Heart left ventricle (tissue), 16 donors: ENCODE data around the gene ZNF267. TPM values are rescaled to one million over a fixed set of nuclear protein-coding genes. Genes with fewer than 3 reads are reported as not detected.
A peak's percentile ranks its signal among the peaks of the same experiment; 100 is the strongest.
"Not testable (repeated sequence)": the region's sequence is repeated elsewhere in the genome, so short reads cannot be mapped to it uniquely, and the experiment has no call there.

Experiments
- ATAC-seq, 4 donors: fragments of 200-7000 bp; cut with Tn5 transposase; one replicate each; pipeline ENCODE4 v1.9.1; 2020 to 2022; ENCODE audit warnings: moderate library complexity in 4 of 4, mild to moderate bottlenecking in 3 of 4, moderate number of reproducible peaks in 1 of 4
- DNase-seq, 5 donors: peaks; one replicate each; pipeline ENCODE4 v3.0.0-alpha.2; 2020
- H3K27ac ChIP-seq, 12 donors: fragments of 200-600 bp; sonication (generic) in 4 of 12; one replicate each; pipeline versions ENCODE4 v1.5.0 to v1.8.0; 2016 to 2022; ENCODE audit warnings: mild to moderate bottlenecking in 2 of 12
- H3K27me3 ChIP-seq, 9 donors: fragments of 200-600 bp; sonication (generic) in 2 of 9; one replicate each; pipeline versions ENCODE4 v1.5.1 to v1.8.0; 2016 to 2022; ENCODE audit warnings: mild to moderate bottlenecking in 3 of 9
- H3K36me3 ChIP-seq, 9 donors: fragments of 200-600 bp; sonication (generic) in 2 of 9; one replicate each; pipeline versions ENCODE4 v1.5.0 to v1.8.0; 2018 to 2022; ENCODE audit warnings: mild to moderate bottlenecking in 2 of 9
- H3K4me1 ChIP-seq, 12 donors: fragments of 200-600 bp; sonication (generic) in 4 of 12; one replicate each; pipeline versions ENCODE4 v1.5.0 to v1.8.0; 2016 to 2022; ENCODE audit warnings: mild to moderate bottlenecking in 3 of 12
- H3K4me3 ChIP-seq, 12 donors: fragments of 200-600 bp; sonication (generic) in 4 of 12; one replicate each; pipeline versions ENCODE4 v1.5.0 to v1.8.0; 2017 to 2022; ENCODE audit warnings: mild to moderate bottlenecking in 9 of 12, moderate library complexity in 4 of 12
- H3K9me3 ChIP-seq, 12 donors: fragments of 200-600 bp; sonication (generic) in 4 of 12; one replicate each; pipeline versions ENCODE4 v1.5.0 to v1.8.0; 2016 to 2022; ENCODE audit warnings: mild to moderate bottlenecking in 1 of 12
- CTCF ChIP-seq, 12 donors: fragments of 200-600 bp; sonication (generic) in 4 of 12; IDR thresholded peaks; one replicate each; pipeline versions ENCODE4 v1.5.0 to v1.8.0; 2018 to 2022; ENCODE audit warnings: antibody characterized with exemption in 12 of 12, mild to moderate bottlenecking in 5 of 12
- POLR2A ChIP-seq, 2 donors: fragments of 450-650 bp; IDR thresholded peaks; one replicate each; pipeline ENCODE4 v1.6.1; 2017; ENCODE audit warnings: antibody characterized with exemption in 2 of 2, mild to moderate bottlenecking in 2 of 2, moderate library complexity in 2 of 2
- WGBS, 4 donors: extraction: QIAGEN DNeasy Blood & Tissue Kit in 2 of 4; methylation state at CpG; one replicate each; pipeline versions ENCODE4 v1.1.5 to v1.1.7; 2013 to 2018; 5-methylcytosine and 5-hydroxymethylcytosine counted together
- intact Hi-C, 10 donors: fragments of 100-400 bp; cut with DNase I; formaldehyde crosslinking; loops; one replicate each; pipeline versions ENCODE4 v1.11.1 to v1.14.2; 2022
- long read RNA-seq, 3 donors: library from polyadenylated mRNA; unstranded; transcript quantifications; one replicate each; pipeline ENCODE4 v2.0.0, GENCODE V29; 2020 to 2021
- polyA plus RNA-seq, 2 donors: library from polyadenylated mRNA; stranded (reverse); fragments of 200-250 nt; gene quantifications; one replicate each; pipeline ENCODE4 v1.2.3, GENCODE V29; 2013
- total RNA-seq, 9 donors: library from RNA; depleted of rRNA in 2 of 9; stranded (reverse); fragments of >200 nt in 2 of 9; fragmentation: NEBNext Ultra II Directional in 3 of 9; extraction: Animal tissue kit (Norgen Biotek cat#: 25700) in 3 of 9; gene quantifications; one replicate each; pipeline versions ENCODE4 v1.1.0 to v1.2.4, GENCODE V29; 2016 to 2023
- donor health status: ischemic (EF 13 %, LVEDD 7.1; RV severe dilation, severe dysfunction).
- donor health status: healthy with polysubstance abuse.
- donor health status: DM: no; HTN: yes; CAD: no.
- donor health status: DM: no; HTN: no; CAD: no.
- donor health status: ischemic (EF 25% LVEDD 6.9; RV normal size, moderate dysfunction).
- donor health status: ischemic (EF 25% LVEDD 5.7; RV mildly dilated, moderate dysfunction).
- donor health status: healthy.
- donor health status: DM: yes; HTN: yes; CAD: no.
- donor health status: ischemic (EF 35%, LVEDD 5.7; RV mildly dilated, moderate dysfunction).
- donor health status: nonischemic (EF 11% LVEDD 7.7; RV severe dilation, severe dysfunction).
- donor health status: DM: yes; HTN: yes; CAD: no.
- donor health status: PGD.
- donor health status: ischemic (EF 29% LVEDD 5.4; RV normal size, mild dysfunction).
- donor health status: nonischemic (EF 23%, LVEDD 6.1; RV moderate dilation, normal function).

ZNF267 gene
- total RNA-seq: 10 to 100 TPM in 2 of 9 donors, 1 to 10 TPM in 7; 3.1 to 22.6 (median 5.3) TPM
- 1 to 10 TPM; 1.6 to 5.9 TPM for polyA plus RNA-seq
- long read RNA-seq, donor 1, partial matches to known transcripts: 0 of 5 reads
- long read RNA-seq, donor 1, other reads (novel, unspliced or antisense): 1 of 5 reads
- long read RNA-seq, donor 2, full-length matches to known transcripts: 20 of 20 reads
- long read RNA-seq, donor 2, partial matches to known transcripts: 0 of 20 reads
- long read RNA-seq, donor 2, other reads (novel, unspliced or antisense): 0 of 20 reads
- long read RNA-seq, donor 3, transcript ZNF267-202 (5 exons, 680 nt): major isoform, 5 of 7 reads
- long read RNA-seq, donor 3, partial matches to known transcripts: 0 of 7 reads
- long read RNA-seq, donor 3, other reads (novel, unspliced or antisense): 1 of 7 reads

DNA sequence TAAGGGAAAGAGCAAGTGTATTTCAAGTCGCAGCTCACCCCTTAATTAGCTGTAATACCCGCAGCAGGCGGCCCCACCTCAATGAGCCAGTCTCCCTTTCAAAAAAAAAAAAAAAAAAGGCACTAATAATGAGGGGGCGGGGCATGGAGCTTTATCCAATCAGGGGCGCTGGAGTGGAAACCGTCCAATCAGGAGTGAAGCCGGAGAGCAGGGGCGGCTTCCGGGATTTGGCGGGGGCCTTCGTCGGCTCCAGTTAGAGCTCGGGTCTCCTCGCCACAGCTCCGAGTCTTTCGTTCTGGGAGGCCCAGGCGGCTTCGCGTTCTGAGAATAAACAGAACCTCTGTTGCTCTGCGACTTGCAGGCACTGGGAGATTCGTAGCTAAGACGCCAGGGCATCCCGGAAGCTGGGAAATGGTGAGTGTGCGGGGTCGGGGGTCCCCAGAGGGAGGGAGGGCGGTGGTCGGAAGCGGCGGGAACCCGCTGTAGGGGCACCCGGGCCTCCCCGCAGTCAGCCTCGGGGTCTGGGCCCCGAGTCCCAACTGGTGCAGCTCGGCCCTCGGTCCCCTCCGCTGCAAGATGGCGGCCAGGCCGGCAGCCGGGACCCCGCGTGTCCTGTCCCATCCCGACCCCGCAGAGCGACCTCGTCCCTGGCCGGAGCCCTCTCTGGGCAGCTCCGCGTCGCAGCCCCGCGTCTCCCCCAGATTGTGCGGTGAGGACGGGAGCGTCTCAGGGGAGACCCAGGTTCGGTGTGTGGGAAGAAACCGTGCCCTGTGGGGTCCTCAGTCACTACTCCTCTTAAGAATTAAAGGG, at the start of gene ZNF267:
ZNF267 (plus strand) TSS at position 252 of the 810 bp plus-strand sequence; CDS start at position 412, 160 bp downstream.
- no peaks in the 10 kb centered on the region for H3K27me3 ChIP-seq
- DNase-seq (peak; percentile 95 to 97 (median 96)), ATAC-seq (peak; percentile 91 to 97 (median 94))
- H3K4me3 ChIP-seq: peak within 1 kb of the TSS; percentile 72 to 100 (median 94)
- WGBS, 4 donors: 0% methylated on average over 26 to 57 of the region's 57 CpGs
- no peaks in the 10 kb centered on the region for H3K9me3 ChIP-seq
- peak within 1 kb of the TSS; percentile 24 to 98 (median 86) for H3K27ac ChIP-seq
- TF ChIP-seq POLR2A (IDR thresholded peaks at IDR 0.05): peak in 1 of 2 donors; percentile 71
- no peak for TF ChIP-seq CTCF (IDR thresholded peaks at IDR 0.05)
- H3K36me3 ChIP-seq: peaks cover 0 to 13% (median 0%) of the 10 kb centered on the region in 9 donors
- intact Hi-C loops: loop anchor here (5.0 to 10.0 kb wide), 8 partner anchors 159 to 889 kb away; partner anchors contain the start of genes ARMC5 (in 4 of the 10), HSD3B7 (in 2 of the 10) and RUSF1 (in 2 of the 10)
- H3K4me1 ChIP-seq: peaks cover 3 to 74% (median 29%) of the 10 kb centered on the region in 12 donors

DNA sequence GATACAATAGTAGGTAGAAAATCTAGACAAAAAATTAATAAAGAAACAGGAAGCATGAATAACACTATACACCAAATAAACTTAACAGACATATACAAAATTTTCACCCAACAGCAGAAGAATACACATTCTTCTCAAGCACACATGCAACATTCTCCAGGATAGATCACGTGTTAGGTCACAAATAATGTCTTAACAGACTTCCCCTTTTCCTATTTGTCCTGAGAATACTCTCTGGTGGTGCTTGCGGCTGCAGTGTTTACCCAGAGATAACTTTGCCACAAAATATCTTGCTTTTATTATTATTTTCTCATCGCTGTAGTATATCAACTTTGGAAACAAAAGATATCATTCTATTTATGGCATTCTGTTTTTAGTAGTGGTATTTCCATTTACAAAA, 40.6 kb upstream of the ZNF267 start:
- Histone ChIP-seq H3K4me1 (no peaks in the 10 kb centered on the region), H3K9me3 (peaks cover 0 to 23% (median 0%) of the 10 kb centered on the region in 12 donors), H3K36me3 (no peaks in the 10 kb centered on the region), H3K27ac (no peak overlapping the region), H3K4me3 (no peak overlapping the region), H3K27me3 (no peaks in the 10 kb centered on the region)
- 45 to 63% (median 57%) methylated on average over 3 of the region's 3 CpGs for WGBS, 4 donors
- ATAC-seq (no peak), DNase-seq (no peak)
- TF ChIP-seq CTCF (IDR thresholded peaks at IDR 0.05) (no peak), POLR2A (IDR thresholded peaks at IDR 0.05) (no peak)
- intact Hi-C loops: no loop called here

- H3K4me1 ChIP-seq, ATAC-seq, intact Hi-C loops, DNase-seq, H3K27me3 ChIP-seq, H3K36me3 ChIP-seq, H3K4me3 ChIP-seq, H3K27ac ChIP-seq: not testable (repeated sequence)
- H3K9me3 ChIP-seq: peaks cover 0 to 24% (median 0%) of the 10 kb centered on the region in 12 donors
- WGBS, 4 donors: 90 to 92% (median 91%) methylated on average over 11 to 22 of the region's 31 CpGs; no CpG with 5 or more reads in 1 of the 4 donors
These were observed 37.2 kb upstream of the ZNF267 start for GRCh38 chr16:31836396-31836795.

DNA sequence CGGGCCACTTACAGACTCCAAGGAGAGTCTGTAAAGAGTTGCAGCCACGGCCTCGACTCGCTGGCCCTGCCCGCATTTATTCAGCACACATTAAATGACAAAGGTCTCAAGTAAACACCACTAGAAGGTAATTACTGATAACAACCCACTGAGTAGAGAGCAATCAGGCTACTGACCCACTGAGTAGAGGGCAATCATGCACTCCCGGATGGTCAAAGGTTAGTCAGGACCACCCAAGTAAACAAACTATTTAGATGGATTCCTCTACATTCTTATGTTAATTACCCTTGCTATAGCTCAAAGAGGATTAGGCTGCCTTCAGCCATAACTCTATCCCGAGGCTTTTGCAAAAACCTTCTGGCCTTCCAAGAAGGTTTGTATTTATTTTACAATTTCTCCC, 30.7 kb upstream of the ZNF267 start:
- H3K9me3 ChIP-seq: peaks cover 0 to 38% (median 6%) of the 10 kb centered on the region in 12 donors
- TF ChIP-seq CTCF (IDR thresholded peaks at IDR 0.05) (no peak), POLR2A (IDR thresholded peaks at IDR 0.05) (no peak)
- intact Hi-C loops: loop anchor here in 1 of 10 donors (10.0 kb wide), 1 partner anchor 58 kb away; no protein-coding TSS in a partner anchor
- ATAC-seq: no peak
- 51 to 62% (median 58%) methylated on average over 7 of the region's 7 CpGs for WGBS, 4 donors
- H3K27me3 ChIP-seq: no peaks in the 10 kb centered on the region
- no peak overlapping the region for H3K27ac ChIP-seq
- no peaks in the 10 kb centered on the region for H3K4me1 ChIP-seq
- no peak overlapping the region for H3K4me3 ChIP-seq
- no peaks in the 10 kb centered on the region for H3K36me3 ChIP-seq
- no peak for DNase-seq

DNA sequence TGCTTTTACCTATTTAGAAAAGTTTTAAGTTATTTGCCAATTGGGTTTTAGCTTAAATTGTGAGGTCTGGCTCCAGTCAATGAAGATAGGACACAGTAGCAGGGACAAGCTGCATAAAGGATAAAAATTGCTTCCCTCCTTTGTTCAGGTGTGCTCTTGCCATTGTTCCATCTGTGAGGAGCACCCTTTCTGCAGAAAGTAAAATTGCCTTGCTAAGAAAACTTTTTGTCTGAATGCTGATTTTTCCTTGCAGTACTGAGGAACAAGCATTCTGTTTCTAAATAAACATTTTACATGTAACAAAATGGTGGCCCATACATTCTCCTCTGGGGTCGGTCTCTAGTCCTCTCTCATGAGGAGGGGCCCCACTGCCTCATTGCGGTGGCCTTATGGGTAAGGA, 25.0 kb upstream of the ZNF267 start:
- peaks cover 0 to 38% (median 24%) of the 10 kb centered on the region in 12 donors for H3K9me3 ChIP-seq
- DNase-seq, H3K36me3 ChIP-seq, H3K4me1 ChIP-seq, H3K27me3 ChIP-seq, H3K27ac ChIP-seq, ATAC-seq, H3K4me3 ChIP-seq: not testable (repeated sequence)
- 77 to 84% (median 79%) methylated on average over 2 of the region's 2 CpGs for WGBS, 4 donors
- intact Hi-C loops: loop anchor here in 1 of 10 donors (10.0 kb wide), 1 partner anchor 64 kb away; no protein-coding TSS in a partner anchor
